Measurements from ENCODE around the gene KIRREL2. TPM values are rescaled to one million over a fixed set of nuclear protein-coding genes. Genes with fewer than 3 reads are reported as not detected.

KIRREL2 gene
- total and polyA plus RNA-seq, 8 donors, result 0.08 to 3.5 (median 2.4) TPM; not detected in 1

DNA sequence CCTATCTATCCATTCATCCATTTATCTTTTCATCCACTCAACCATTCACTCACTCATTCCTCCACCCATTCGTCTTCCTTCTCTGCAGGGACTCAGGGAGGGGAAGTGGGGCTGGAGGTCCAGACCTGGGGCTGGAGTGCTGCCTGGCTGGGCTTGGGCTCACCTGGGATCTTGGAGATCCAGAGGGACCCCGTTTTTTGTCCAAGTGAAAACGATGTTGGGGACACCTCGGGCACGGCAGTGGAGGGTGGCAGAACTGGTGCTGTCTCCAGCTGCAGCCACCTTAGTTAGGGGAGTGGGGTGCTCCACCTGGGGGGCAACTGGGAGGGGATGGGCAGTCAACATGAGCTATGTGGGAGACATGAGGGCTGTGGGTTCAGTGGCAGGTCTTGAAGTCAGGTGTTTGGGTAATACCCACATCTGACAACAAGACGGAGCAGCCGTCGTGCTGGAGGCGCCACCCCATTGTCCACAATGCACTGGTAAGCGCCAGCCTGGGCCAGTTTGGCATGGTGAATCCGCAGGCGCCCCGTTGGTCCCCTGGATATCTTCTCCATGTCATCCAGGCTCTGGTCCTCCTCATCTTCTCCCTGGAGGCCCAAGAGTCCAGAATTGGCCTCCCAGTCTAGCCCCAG is 14.6 kb upstream of the KIRREL2 start:
- peaks cover 0 to 10% of the 10 kb centered on the region in 2 donors for H3K9me3 ChIP-seq
- intact Hi-C loops (cut with DNase I), result no loop called here
- H3K4me3 ChIP-seq, result no peak overlapping the region
- ATAC-seq, result no peak
- H3K36me3 ChIP-seq, result no peaks in the 10 kb centered on the region
- no peak for TF ChIP-seq CTCF (IDR thresholded peaks at IDR 0.05)
- peaks cover 36 to 69% of the 10 kb centered on the region in 2 donors for H3K27me3 ChIP-seq
- H3K4me1 ChIP-seq, result peaks cover 4 to 16% of the 10 kb centered on the region in 2 donors
- no peak overlapping the region for H3K27ac ChIP-seq
- DNase-seq, result peak in 1 of 4 donors; percentile 61

DNA sequence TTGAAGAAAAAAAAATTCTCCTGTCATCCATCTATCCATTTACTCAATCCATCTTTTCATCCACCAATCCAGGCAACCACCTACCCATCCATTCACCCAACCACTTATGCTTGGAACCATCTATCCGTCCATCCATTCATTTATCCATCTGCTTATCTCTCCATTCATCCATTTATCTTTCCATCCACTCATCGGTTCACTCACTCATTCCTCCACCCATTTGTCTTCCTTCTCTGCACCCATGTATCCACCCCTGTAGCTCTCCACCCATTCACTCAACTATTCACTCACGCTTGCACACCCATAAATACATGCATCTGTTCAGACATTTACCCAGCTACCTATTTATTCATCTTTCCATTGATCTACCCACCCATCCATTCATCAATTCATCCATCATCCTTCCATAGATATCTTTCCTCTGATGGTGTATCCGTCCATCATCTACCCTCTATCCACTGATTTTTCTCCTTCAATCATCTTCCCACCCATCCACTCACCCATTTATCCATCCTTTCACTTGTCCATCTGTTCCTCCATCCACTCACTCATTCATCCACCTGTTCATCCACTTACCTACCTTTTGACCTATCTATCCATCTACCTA is 13.9 kb upstream of the KIRREL2 start:
- TF ChIP-seq CTCF (IDR thresholded peaks at IDR 0.05), result no peak
- Histone ChIP-seq H3K27ac (no peak overlapping the region), H3K4me1 (peaks cover 4 to 16% of the 10 kb centered on the region in 2 donors), H3K9me3 (peaks cover 0 to 10% of the 10 kb centered on the region in 2 donors), H3K4me3 (no peak overlapping the region), H3K36me3 (no peaks in the 10 kb centered on the region), H3K27me3 (peaks cover 36 to 75% of the 10 kb centered on the region in 2 donors)
- ATAC-seq, result no peak
- no peak for DNase-seq
- intact Hi-C loops (cut with DNase I), result no loop called here

GRCh38 chr19:35843676-35844481 is 12.8 kb upstream of the KIRREL2 start:
- Histone ChIP-seq H3K36me3 (no peaks in the 10 kb centered on the region), H3K4me1 (peaks cover 4 to 16% of the 10 kb centered on the region in 2 donors), H3K4me3 (no peak overlapping the region), H3K9me3 (peaks cover 0 to 4% of the 10 kb centered on the region in 2 donors), H3K27me3 (peaks cover 36 to 78% of the 10 kb centered on the region in 2 donors), H3K27ac (no peak overlapping the region)
- DNase-seq (peak in 1 of 4 donors; percentile 75), ATAC-seq (peak; percentile 17)
- no peak for TF ChIP-seq CTCF (IDR thresholded peaks at IDR 0.05)
- intact Hi-C loops (cut with DNase I), result no loop called here

DNA sequence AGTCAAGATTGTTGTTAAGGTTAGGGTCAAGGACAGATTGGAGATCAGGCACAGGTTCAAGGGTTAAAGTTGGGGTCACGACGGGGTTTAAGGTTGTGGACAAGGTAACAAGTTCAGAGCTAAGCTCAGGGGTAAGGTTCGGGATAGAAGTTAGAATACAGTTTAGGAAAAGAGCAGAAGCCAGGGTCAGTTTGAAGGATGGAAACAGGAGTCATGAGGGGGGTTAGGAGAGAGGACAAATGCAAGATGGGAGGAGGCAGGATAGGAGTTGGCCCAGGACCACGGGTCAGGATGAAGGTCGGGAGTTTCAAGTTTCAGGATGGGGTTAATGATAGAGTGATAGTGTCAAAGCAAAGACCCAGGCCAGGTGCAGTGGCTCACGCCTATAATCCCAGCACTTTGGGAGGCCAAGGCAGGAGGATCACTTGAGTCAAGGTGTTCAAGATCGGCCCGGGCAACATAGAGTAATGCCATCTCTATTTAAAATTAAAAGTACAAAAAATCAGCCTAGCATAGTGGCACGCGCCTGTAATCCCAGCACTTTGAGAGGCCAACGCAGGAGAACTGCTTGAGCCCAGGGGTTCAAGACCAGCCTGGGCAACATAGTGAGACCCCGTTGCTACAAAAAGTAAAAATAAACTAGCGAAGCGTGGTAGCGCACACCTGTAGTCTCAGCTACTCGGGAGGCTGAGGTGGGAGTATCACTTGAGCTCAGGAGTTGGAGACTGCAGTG is 12.1 kb upstream of the KIRREL2 start:
- peaks cover 4 to 16% of the 10 kb centered on the region in 2 donors for H3K4me1 ChIP-seq
- ATAC-seq (no peak), DNase-seq (peak in 1 of 4 donors; percentile 2)
- no peaks in the 10 kb centered on the region for H3K9me3 ChIP-seq
- H3K4me3 ChIP-seq, result peak overlapping the region in 1 of 2 donors; percentile 19
- no peak for TF ChIP-seq CTCF (IDR thresholded peaks at IDR 0.05)
- intact Hi-C loops (cut with DNase I), result no loop called here
- no peak overlapping the region for H3K27ac ChIP-seq
- peaks cover 36 to 86% of the 10 kb centered on the region in 2 donors for H3K27me3 ChIP-seq
- H3K36me3 ChIP-seq, result no peaks in the 10 kb centered on the region
